ENCODE results near the gene AKT3.

The AKT3 gene

DNA sequence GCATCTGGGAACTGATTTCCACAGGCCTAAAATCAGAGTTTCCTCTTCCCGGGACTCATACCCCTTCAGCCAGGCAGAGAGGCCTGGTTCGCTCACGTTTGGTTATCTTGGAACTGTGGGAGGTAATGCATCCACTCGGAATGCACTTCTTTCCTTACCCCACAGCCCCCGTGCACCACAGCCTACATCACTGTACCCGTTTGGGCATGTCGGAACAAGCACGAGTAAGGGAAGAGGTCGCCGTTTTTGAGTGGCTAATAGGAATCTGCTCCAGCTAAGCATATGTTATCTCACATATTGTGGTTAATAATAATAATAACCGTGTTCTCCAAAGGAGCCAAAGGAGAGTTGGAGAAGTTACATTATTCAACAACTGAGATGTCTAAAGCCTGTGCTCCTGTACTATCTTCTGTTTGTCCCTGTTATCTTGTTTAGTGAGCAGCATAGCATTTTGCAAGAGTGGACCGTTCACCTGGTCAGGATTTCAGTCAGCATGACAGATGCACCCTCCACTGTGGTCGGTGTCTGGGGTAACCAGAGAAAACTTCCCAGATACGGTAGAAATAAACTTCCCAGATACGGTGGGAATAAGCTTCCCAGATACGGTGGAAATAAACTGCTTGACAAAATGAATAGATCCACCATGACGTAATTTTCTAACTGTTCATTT lies 395.6 kb downstream of the AKT3 start:
- no peak for DNase-seq

GRCh38 chr1:243452092-243452491 lies 398.0 kb downstream of the AKT3 start:
- no peak for DNase-seq

DNA sequence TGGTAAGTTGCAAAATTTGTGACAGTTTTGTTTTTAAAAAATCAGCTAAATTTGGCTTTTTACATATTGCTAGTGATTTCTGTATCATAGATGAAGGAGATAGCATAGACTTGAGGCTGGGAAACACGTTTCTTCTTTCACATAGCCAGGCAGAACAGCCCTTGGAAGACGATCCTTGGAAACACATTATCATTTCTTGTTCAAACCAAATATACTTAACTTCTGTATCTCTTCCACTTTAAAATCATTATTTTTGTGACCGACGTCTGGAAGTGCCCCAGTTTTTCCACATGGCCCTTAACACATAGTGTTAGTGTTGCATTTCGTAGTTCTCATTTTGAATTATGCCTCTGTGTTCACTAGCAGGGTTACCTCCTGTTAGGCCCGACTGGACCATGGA lies 400.7 kb downstream of the AKT3 start:
- DNase-seq = no peak

- no peak for DNase-seq
These were observed 402.2 kb downstream of the AKT3 start for GRCh38 chr1:243447844-243448243.

- DNase-seq = peak; percentile 48
These were observed 402.7 kb downstream of the AKT3 start for GRCh38 chr1:243447347-243447746.

DNA sequence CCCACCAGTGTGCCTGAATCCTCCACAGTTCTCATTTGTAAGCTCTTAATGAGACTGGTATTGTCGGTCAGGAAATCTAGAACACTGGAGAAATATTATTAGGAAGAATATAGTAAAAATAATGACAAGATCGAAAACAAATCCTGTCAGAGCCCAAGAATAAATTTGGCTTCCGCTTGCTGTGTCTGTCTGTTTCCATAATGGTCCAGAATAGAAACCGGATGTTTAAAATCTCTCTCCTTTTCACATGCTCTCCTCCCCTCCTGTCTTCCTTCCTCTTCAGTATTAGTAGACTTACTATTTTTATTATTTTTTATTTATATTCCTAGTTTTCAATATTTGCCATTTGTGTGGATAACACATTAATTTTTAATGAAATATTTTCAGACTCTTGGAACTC lies 406.5 kb downstream of the AKT3 start:
- no peak for DNase-seq

- DNase-seq = no peak
These were observed 408.4 kb downstream of the AKT3 start for GRCh38 chr1:243441601-243442000.

- DNase-seq = no peak
These were observed 409.6 kb downstream of the AKT3 start for GRCh38 chr1:243440406-243440805.

- DNase-seq = no peak
These were observed 411.2 kb downstream of the AKT3 start for GRCh38 chr1:243438815-243439214.

Measured in HCEC 1CT (cell line).